ENCODE results near the gene NCAPD3.

The NCAPD3 gene

DNA sequence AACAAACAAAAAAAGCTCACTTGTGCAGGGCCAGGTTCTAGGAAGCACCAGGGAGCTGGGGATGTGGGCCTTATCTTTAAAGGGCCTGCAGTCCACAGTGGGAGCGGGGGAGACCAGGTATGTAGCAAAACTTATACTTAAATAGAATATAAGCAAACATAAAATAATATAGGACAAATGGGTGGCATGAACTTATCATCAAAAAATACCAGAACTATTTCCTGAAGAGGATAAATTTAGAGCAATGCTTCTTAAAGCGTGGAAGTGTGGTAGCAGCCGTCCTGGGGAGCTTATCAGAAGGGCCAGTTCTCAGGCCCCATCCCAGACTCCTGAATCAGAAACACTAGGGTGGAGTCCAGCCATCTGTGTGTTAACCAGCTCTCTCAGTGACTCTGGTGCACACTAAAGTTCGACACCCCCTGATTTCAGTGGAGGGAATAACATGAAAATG lies 10.0 kb upstream of the NCAPD3 start:
- H3K27me3 ChIP-seq: no peaks in the 10 kb centered on the region
- TF ChIP-seq, protein P1, sequence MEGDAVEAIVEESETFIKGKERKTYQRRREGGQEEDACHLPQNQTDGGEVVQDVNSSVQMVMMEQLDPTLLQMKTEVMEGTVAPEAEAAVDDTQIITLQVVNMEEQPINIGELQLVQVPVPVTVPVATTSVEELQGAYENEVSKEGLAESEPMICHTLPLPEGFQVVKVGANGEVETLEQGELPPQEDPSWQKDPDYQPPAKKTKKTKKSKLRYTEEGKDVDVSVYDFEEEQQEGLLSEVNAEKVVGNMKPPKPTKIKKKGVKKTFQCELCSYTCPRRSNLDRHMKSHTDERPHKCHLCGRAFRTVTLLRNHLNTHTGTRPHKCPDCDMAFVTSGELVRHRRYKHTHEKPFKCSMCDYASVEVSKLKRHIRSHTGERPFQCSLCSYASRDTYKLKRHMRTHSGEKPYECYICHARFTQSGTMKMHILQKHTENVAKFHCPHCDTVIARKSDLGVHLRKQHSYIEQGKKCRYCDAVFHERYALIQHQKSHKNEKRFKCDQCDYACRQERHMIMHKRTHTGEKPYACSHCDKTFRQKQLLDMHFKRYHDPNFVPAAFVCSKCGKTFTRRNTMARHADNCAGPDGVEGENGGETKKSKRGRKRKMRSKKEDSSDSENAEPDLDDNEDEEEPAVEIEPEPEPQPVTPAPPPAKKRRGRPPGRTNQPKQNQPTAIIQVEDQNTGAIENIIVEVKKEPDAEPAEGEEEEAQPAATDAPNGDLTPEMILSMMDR (IDR thresholded peaks at IDR 0.05; ENCODE audit: low read depth, low read length): no peak
- no peaks in the 10 kb centered on the region for H3K9me3 ChIP-seq
- H3K4me3 ChIP-seq (ENCODE audit: low read depth, low read length): no peak overlapping the region
- peaks cover 26% of the 10 kb centered on the region for H3K36me3 ChIP-seq
- DNase-seq: no peak
- peaks cover 22% of the 10 kb centered on the region for H3K4me1 ChIP-seq

DNA sequence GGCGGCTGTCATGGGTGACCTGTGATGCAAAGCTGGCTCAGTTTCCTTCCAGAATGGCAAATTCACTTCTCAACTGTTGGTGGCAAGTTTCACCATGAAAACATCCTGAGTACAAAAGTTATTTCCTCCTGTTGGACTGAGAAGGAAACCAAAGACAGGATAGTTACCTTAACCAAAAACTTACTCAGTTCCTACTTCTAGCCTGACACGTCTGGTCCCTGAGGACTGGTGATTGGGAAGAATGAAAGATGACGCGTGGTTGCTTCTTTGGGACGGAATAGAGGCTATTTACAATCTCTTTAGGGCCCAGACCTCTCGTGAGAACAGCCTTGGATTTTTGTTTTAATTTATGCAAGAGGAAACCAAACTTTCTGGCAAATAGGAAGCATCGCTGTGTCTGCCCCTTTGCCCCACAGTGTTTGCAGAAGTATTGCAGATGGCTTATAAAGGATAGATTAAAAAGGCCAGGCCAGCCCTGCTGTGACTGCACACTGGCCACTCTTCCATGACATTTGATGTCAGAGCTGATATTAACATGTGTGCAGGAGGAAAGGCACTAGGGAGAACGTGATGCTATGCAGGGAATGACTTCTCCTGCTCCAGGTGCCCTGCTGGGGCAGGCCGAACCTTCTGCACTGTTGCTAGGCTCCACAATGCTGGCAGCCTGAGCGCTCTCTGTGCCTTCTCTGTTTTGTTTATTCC lies 8.3 kb upstream of the NCAPD3 start:
- Histone ChIP-seq H3K27me3 (no peaks in the 10 kb centered on the region), H3K36me3 (peaks cover 26% of the 10 kb centered on the region), H3K4me3 (ENCODE audit: low read depth, low read length) (no peak overlapping the region), H3K4me1 (peaks cover 22% of the 10 kb centered on the region), H3K9me3 (no peaks in the 10 kb centered on the region)
- TF ChIP-seq, protein P1 (IDR thresholded peaks at IDR 0.05; ENCODE audit: low read depth, low read length): no peak
- DNase-seq: peak; percentile 38

- Histone ChIP-seq H3K27me3 (no peaks in the 10 kb centered on the region), H3K4me1 (peaks cover 22% of the 10 kb centered on the region), H3K4me3 (ENCODE audit: low read depth, low read length) (no peak overlapping the region), H3K36me3 (peaks cover 10% of the 10 kb centered on the region), H3K9me3 (no peaks in the 10 kb centered on the region)
- TF ChIP-seq, protein P1 (IDR thresholded peaks at IDR 0.05; ENCODE audit: low read depth, low read length): no peak
- no peak for DNase-seq
Measured at GRCh38 chr11:134230339-134230738, 6.6 kb upstream of the NCAPD3 start.

DNA sequence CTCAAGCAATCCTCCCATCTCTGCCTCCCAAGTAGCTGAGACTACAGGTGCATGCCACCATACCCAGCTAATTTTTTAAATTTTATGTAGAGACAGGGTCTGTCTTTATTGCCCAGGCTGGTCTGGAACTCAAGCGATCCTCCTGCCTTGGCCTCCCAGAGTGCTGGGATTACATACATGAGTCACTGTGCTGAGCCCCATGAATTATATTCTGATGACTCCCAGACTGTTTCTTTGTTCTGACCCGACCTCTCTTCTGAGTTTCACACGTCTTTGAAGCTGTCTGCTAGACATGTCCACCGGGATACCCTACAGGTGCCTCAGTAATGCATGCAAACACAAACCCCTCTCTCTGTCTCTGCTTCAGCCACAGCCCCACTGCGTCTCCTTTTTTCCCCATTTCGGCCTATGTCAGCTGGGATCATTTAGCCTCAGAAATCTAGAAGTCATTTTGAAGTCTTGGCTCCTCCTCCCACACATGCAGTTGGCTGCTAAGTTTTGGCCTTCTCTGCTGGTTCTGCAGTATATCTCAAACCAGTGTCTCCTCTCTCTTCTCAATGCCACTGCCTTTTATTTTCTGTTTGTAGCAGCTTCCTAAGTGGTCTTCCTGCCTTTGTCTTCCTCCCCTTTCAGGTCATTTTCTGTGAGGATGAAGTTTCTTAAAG lies 5.5 kb upstream of the NCAPD3 start:
- DNase-seq: no peak
- H3K4me1 ChIP-seq: peaks cover 22% of the 10 kb centered on the region
- 0 out of 2 replicates have a peak, but pooled peaks cover 3% of the 10 kb centered on the region for H3K36me3 ChIP-seq
- no peak overlapping the region for H3K4me3 ChIP-seq (ENCODE audit: low read depth, low read length)
- no peaks in the 10 kb centered on the region for H3K27me3 ChIP-seq
- TF ChIP-seq, protein P1 (IDR thresholded peaks at IDR 0.05; ENCODE audit: low read depth, low read length): no peak
- H3K9me3 ChIP-seq: no peaks in the 10 kb centered on the region

GRCh38 chr11:134228625-134229024 lies 4.9 kb upstream of the NCAPD3 start:
- no peak for DNase-seq
- H3K4me1 ChIP-seq: peaks cover 22% of the 10 kb centered on the region
- TF ChIP-seq, protein P1 (IDR thresholded peaks at IDR 0.05; ENCODE audit: low read depth, low read length): no peak

DNA sequence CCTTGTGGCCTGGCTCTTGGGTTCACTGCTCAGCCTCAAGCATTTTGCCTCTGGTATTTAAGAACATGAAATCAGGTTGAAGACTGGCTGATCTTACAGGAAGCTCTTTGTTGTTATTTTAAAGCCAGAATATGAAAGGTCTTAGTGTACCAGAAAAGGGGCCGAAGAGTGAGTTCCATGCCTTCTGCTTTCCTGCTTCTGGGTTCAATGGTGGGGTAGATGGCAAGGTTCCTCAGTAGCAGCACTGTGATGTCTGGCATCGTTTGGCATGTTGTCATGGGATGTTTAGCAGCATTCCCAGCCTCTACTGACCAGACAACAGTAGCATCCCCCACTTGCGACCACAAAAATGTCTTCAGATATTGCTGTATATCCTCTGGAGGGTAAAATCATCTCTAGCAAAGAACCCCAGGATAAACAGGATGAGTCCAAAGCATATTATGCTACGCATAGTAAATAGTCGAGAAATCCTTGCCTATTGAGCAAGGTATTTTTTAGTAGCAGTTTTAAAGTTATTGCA lies 3.1 kb upstream of the NCAPD3 start:
- Histone ChIP-seq H3K9me3 (no peaks in the 10 kb centered on the region), H3K27me3 (no peaks in the 10 kb centered on the region), H3K4me3 (ENCODE audit: low read depth, low read length) (peak overlapping the region; percentile 90), H3K4me1 (peaks cover 21% of the 10 kb centered on the region), H3K36me3 (no peaks in the 10 kb centered on the region; the same call in 1 of the 2 replicates)
- TF ChIP-seq, protein P1 (IDR thresholded peaks at IDR 0.05; ENCODE audit: low read depth, low read length): no peak
- DNase-seq: no peak

More at GRCh38 chr11:134228625-134229024, 4.9 kb upstream of the NCAPD3 start:
- Histone ChIP-seq H3K36me3 (0 out of 2 replicates have a peak, but pooled peaks cover 3% of the 10 kb centered on the region), H3K27me3 (no peaks in the 10 kb centered on the region), H3K9me3 (no peaks in the 10 kb centered on the region), H3K4me3 (ENCODE audit: low read depth, low read length) (no peak overlapping the region)

Data from BE2C (cell line).